LNCAP (cell line): ENCODE measurements around the gene TARDBP.

Experiments used
- TF ChIP-seq, protein P1 (sequence below): fragments of 450-650 bp; IDR thresholded peaks from 2 replicates; pipeline ENCODE4 v1.5.1; 2017; ENCODE audit warnings: mild to moderate bottlenecking

Gene TARDBP

DNA sequence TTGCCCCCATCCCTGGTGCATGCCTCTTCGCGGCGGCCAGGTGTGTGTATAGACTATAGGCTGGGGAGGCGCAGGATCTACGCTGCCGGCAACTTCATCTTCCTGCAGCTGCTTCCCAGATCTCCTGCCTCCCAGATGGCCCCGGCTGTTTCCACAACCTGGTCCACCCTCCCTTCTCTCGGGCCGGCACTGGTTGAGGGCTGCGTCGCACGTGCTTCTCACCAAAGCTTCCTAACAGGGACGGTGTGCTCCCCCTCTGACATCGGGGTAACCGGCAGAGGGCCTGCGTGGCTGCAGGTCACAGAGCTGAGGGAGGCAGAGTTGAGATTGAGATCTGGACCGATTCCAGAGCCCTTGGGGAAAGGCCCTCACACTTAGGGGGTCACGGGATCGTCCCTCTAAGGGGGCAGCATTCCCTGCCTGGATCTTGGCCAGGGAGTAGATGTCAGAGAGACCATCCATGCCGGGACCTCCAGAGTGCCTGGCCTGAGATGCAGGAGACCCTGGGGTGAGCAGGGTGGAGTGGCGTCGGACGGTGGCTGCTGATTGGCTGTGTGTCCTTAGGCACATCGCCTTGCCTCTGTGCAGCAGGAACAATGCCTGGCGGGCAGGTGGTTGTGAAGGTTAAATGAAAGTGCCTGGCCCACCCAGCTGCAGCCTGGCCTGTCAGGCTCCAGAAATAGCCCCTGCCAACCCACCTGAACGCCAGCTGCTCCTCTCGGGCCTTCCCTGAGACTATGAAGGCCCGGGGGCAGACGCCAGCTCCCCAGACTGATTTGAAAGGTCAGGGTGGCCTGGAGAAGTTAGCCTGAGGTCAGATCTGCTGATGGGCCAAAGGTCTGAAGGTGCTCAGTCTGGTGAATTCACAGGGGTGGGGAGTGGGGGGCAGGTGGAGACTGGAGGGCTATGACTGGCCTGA, 40.6 kb downstream of the TARDBP start:
- TF ChIP-seq, protein P1, sequence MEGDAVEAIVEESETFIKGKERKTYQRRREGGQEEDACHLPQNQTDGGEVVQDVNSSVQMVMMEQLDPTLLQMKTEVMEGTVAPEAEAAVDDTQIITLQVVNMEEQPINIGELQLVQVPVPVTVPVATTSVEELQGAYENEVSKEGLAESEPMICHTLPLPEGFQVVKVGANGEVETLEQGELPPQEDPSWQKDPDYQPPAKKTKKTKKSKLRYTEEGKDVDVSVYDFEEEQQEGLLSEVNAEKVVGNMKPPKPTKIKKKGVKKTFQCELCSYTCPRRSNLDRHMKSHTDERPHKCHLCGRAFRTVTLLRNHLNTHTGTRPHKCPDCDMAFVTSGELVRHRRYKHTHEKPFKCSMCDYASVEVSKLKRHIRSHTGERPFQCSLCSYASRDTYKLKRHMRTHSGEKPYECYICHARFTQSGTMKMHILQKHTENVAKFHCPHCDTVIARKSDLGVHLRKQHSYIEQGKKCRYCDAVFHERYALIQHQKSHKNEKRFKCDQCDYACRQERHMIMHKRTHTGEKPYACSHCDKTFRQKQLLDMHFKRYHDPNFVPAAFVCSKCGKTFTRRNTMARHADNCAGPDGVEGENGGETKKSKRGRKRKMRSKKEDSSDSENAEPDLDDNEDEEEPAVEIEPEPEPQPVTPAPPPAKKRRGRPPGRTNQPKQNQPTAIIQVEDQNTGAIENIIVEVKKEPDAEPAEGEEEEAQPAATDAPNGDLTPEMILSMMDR, result no peak

GRCh38 chr1:11053758-11054137, 41.3 kb downstream of the TARDBP start:
- TF ChIP-seq, protein P1, result no peak

DNA sequence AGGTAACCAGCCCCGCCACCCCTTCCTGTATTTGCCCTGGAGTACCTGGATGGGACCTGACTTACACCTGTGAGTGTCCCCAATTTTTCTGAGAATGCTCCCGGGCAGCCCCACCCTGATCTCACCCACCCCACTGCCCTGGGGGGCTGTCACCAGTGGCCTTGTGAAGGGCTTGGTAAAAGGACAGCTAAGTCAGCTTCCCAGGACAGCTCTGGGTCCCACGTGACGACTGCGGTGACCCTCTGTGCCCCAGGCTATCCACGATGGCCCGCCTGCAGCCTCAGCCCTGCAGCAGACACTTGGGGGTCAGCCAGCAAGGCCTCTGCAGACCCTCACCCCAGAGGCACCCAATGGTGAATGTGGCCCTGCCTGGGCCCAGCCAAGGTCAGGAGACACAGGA, 41.7 kb downstream of the TARDBP start:
- TF ChIP-seq, protein P1, result no peak

DNA sequence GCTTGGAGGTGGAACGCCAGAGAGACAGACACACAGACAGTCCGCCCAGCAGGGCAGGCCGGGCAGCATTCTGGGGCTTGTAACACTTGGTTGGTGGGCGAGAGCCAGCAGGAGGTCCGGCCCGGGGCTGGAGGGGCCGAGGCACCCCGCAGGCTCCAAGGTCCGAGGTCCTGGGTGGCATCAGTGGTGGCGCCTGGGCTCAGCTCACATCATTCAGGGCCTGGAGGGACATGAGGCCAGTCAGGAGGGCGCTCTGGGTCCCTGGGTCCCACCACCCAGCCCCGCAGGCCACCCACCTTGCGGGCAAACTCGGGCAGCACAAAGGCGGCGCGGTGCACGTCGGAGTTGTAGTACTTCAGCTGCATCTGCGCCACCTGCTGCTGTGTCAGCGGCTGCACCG, 42.2 kb downstream of the TARDBP start:
- TF ChIP-seq, protein P1, result no peak

GRCh38 chr1:11055676-11056075, 43.2 kb downstream of the TARDBP start:
- TF ChIP-seq, protein P1, result no peak

- TF ChIP-seq, protein P1, result no peak
Measured at GRCh38 chr1:11056504-11056903, 44.0 kb downstream of the TARDBP start.

DNA sequence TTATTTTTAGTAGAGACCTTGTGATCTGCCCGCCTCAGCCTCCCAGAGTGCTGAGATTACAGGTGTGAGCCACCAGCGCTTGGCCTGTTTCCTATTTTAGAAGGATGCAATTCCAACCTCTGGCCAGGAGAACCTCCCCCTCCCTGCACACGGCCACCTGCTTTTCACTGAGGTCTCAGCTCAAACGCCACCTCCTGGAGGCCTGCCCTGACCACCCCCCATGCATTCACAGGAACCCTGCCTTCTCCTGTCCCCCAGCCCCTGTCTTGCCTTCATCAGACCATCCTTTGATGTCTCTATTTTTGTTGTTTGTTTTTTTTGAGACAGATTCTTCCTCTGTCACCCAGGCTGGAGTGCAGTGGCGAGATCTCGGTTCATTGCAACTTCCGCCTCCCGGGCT, 45.0 kb downstream of the TARDBP start:
- TF ChIP-seq, protein P1, result no peak
